AG09319 (cell line): ENCODE measurements around the gene ASB7.
"Not testable (repeated sequence)": the region's sequence is repeated elsewhere in the genome, so short reads cannot be mapped to it uniquely, and the experiment has no call there.

Source experiments
- DNase-seq: peaks from one replicate; pipeline ENCODE4 v3.0.0-alpha.2; 2010; ENCODE audit warnings: low read depth; ENCODE audit errors: extremely low read depth
- CTCF ChIP-seq: IDR thresholded peaks from 2 replicates; pipeline ENCODE4 v1.5.1; 2011; ENCODE audit warnings: low read depth, mild to moderate bottlenecking, inconsistent platforms, low read length, moderate library complexity

ASB7 gene

GRCh38 chr15:100588638-100589242 lies 13.6 kb upstream of the ASB7 start:
- TF ChIP-seq CTCF: no peak
- no peak for DNase-seq

GRCh38 chr15:100591163-100591562 lies 11.2 kb upstream of the ASB7 start:
- not testable (repeated sequence) for DNase-seq

- DNase-seq: no peak
- TF ChIP-seq CTCF: no peak
These were observed 10.6 kb upstream of the ASB7 start for GRCh38 chr15:100591835-100592234.

GRCh38 chr15:100592898-100593297 lies 9.5 kb upstream of the ASB7 start:
- TF ChIP-seq CTCF: no peak
- DNase-seq: no peak

GRCh38 chr15:100593431-100593830 lies 9.0 kb upstream of the ASB7 start:
- DNase-seq: no peak
- no peak for TF ChIP-seq CTCF

- no peak for DNase-seq
- no peak for TF ChIP-seq CTCF
These were observed 6.4 kb upstream of the ASB7 start for GRCh38 chr15:100595964-100596363.

- no peak for TF ChIP-seq CTCF
These were observed 5.6 kb upstream of the ASB7 start for GRCh38 chr15:100596792-100597191.

GRCh38 chr15:100597862-100598261 lies 4.5 kb upstream of the ASB7 start:
- no peak for DNase-seq
- no peak for TF ChIP-seq CTCF

More at GRCh38 chr15:100596792-100597191, 5.6 kb upstream of the ASB7 start:
- no peak for DNase-seq
